H9 (cell line): ENCODE measurements around the gene MACROH2A1. TPM values are rescaled to one million over a fixed set of nuclear protein-coding genes. Genes with fewer than 3 reads are reported as not detected.
A peak's percentile ranks its signal among the peaks of the same experiment; 100 is the strongest.

Experiments
- DNase-seq: peaks from one replicate; pipeline ENCODE4 v3.0.0-alpha.2; 2017
- H2AFZ ChIP-seq: one replicate; pipeline ENCODE4 v1.6.1; 2013; ENCODE audit warnings: mild to moderate bottlenecking, low read length, control low read depth, moderate library complexity
- H2AK5ac ChIP-seq: 2 replicates; pipeline ENCODE4 v1.6.1; 2013; ENCODE audit warnings: low read length, control low read depth, mixed read lengths; ENCODE audit not compliant: insufficient read length
- H2BK120ac ChIP-seq: one replicate; pipeline ENCODE4 v1.6.1; 2013; ENCODE audit warnings: low read depth, mild to moderate bottlenecking, low read length, control low read depth, inconsistent platforms; ENCODE audit not compliant: poor library complexity, severe bottlenecking
- H2BK12ac ChIP-seq: 2 replicates; pipeline ENCODE4 v1.6.1; 2013; ENCODE audit warnings: low read length, control low read depth, mixed read lengths, low read depth; ENCODE audit not compliant: insufficient read length
- H2BK15ac ChIP-seq: 2 replicates; pipeline ENCODE4 v1.6.1; 2013; ENCODE audit warnings: low read depth, low read length, control low read depth
- H2BK20ac ChIP-seq: one replicate; pipeline ENCODE4 v1.6.1; 2013; ENCODE audit warnings: low read depth, mild to moderate bottlenecking, low read length, control low read depth, inconsistent platforms; ENCODE audit not compliant: poor library complexity, severe bottlenecking
- H2BK5ac ChIP-seq: 2 replicates; pipeline ENCODE4 v1.6.1; 2013; ENCODE audit warnings: low read length, control low read depth, mixed read lengths; ENCODE audit not compliant: insufficient read length
- H3K14ac ChIP-seq: 2 replicates; pipeline ENCODE4 v1.6.1; 2013; ENCODE audit warnings: low read length, control low read depth; ENCODE audit not compliant: insufficient read depth
- H3K18ac ChIP-seq: 2 replicates; pipeline ENCODE4 v1.6.1; 2013; ENCODE audit warnings: low read depth, mild to moderate bottlenecking, mixed read lengths, low read length, control low read depth; ENCODE audit not compliant: insufficient read length
- H3K23ac ChIP-seq: 2 replicates; pipeline ENCODE4 v1.6.1; 2013; ENCODE audit warnings: low read length, control low read depth, mixed read lengths, low read depth; ENCODE audit not compliant: insufficient read length
- H3K23me2 ChIP-seq: 2 replicates; pipeline ENCODE4 v1.6.1; 2013; ENCODE audit warnings: low read depth, mild to moderate bottlenecking, mixed read lengths, low read length, control low read depth; ENCODE audit not compliant: insufficient read length, poor library complexity, severe bottlenecking
- H3K27ac ChIP-seq: 2 replicates; pipeline ENCODE4 v1.5.1; 2013; ENCODE audit warnings: low read length, control low read depth, mixed read lengths, low read depth; ENCODE audit not compliant: insufficient read length
- H3K27me3 ChIP-seq: 2 replicates; pipeline ENCODE4 v1.6.1; 2013; ENCODE audit warnings: low read length, control low read depth, inconsistent platforms; ENCODE audit not compliant: insufficient read depth
- H3K4ac ChIP-seq: 2 replicates; pipeline ENCODE4 v1.6.1; 2013; ENCODE audit warnings: low read depth, mild to moderate bottlenecking, control low read depth, inconsistent platforms, low read length, moderate library complexity
- H3K4me1 ChIP-seq: 2 replicates; pipeline ENCODE4 v1.6.1; 2013; ENCODE audit warnings: low read length, control low read depth, inconsistent platforms; ENCODE audit not compliant: insufficient read depth
- H3K4me2 ChIP-seq: 2 replicates; pipeline ENCODE4 v1.6.1; 2013; ENCODE audit warnings: low read length, control low read depth, mixed read lengths; ENCODE audit not compliant: insufficient read length, insufficient read depth
- H3K56ac ChIP-seq: 2 replicates; pipeline ENCODE4 v1.6.1; 2013; ENCODE audit warnings: low read depth, mild to moderate bottlenecking, mixed read lengths, low read length, control low read depth; ENCODE audit not compliant: insufficient read length
- H3K79me1 ChIP-seq: 2 replicates; pipeline ENCODE4 v1.6.1; 2013; ENCODE audit warnings: low read depth, mild to moderate bottlenecking, moderate library complexity, low read length, control low read depth, inconsistent platforms; ENCODE audit not compliant: insufficient read depth, poor library complexity, severe bottlenecking
- H3K79me2 ChIP-seq: 2 replicates; pipeline ENCODE4 v1.6.1; 2013; ENCODE audit warnings: low read length, control low read depth, inconsistent platforms; ENCODE audit not compliant: insufficient read depth
- H3K9ac ChIP-seq: 2 replicates; pipeline ENCODE4 v1.6.1; 2013; ENCODE audit warnings: low read length, control low read depth, mixed read lengths; ENCODE audit not compliant: insufficient read length; ENCODE audit errors: extremely low read depth
- H3K9me3 ChIP-seq: one replicate; pipeline ENCODE4 v1.6.1; 2013; ENCODE audit warnings: low read depth, low read length, inconsistent platforms; ENCODE audit not compliant: control insufficient read depth
- H3T11ph ChIP-seq: one replicate; pipeline ENCODE4 v1.6.1; 2013; ENCODE audit warnings: mild to moderate bottlenecking, low read length, control low read depth, inconsistent platforms
- H4K20me1 ChIP-seq: one replicate; pipeline ENCODE4 v1.6.1; 2013; ENCODE audit not compliant: control insufficient read depth, insufficient read length, insufficient read depth
- H4K5ac ChIP-seq: 2 replicates; pipeline ENCODE4 v1.6.1; 2013; ENCODE audit warnings: low read depth, mild to moderate bottlenecking, mixed read lengths, low read length, control low read depth; ENCODE audit not compliant: insufficient read length
- H4K8ac ChIP-seq: replicated peaks from 2 replicates; pipeline ENCODE4 v1.6.1; 2013; ENCODE audit warnings: low read length, control low read depth, mixed read lengths, low read depth; ENCODE audit not compliant: insufficient read length
- H4K91ac ChIP-seq: 2 replicates; pipeline ENCODE4 v1.6.1; 2013; ENCODE audit warnings: low read depth, mild to moderate bottlenecking, moderate library complexity, mixed read lengths, low read length, control low read depth; ENCODE audit not compliant: insufficient read length
- H3K27ac Mint-ChIP-seq, 3 experiments: 2 replicates in 2 of 3; 3 replicates in 1 of 3; pipeline ENCODE4 v1.8.0; 2020 to 2021; ENCODE audit warnings: mixed read lengths in 3 of 3, mild to moderate bottlenecking in 1 of 3, moderate library complexity in 1 of 3
- H3K27me3 Mint-ChIP-seq: 2 replicates; pipeline ENCODE4 v1.8.0; 2021; ENCODE audit warnings: low read depth, mild to moderate bottlenecking, moderate library complexity, mixed read lengths
- H3K36me3 Mint-ChIP-seq, 3 experiments: 2 replicates in 2 of 3; 3 replicates in 1 of 3; pipeline ENCODE4 v1.8.0; 2020 to 2021; ENCODE audit warnings: low read depth in 3 of 3, mixed read lengths in 3 of 3; ENCODE audit not compliant: insufficient read depth in 1 of 3
- H3K4me1 Mint-ChIP-seq, 2 experiments: 2 replicates each; pipeline ENCODE4 v1.8.0; 2020; ENCODE audit warnings: mixed read lengths in 2 of 2
- H3K4me3 Mint-ChIP-seq, 2 experiments: 2 replicates in 1 of 2; 3 replicates in 1 of 2; pipeline ENCODE4 v1.8.0; 2020 to 2021; ENCODE audit warnings: mild to moderate bottlenecking in 2 of 2, mixed read lengths in 2 of 2, moderate library complexity in 1 of 2
- H3K9me3 Mint-ChIP-seq, 2 experiments: 2 replicates in 1 of 2; 3 replicates in 1 of 2; pipeline ENCODE4 v1.8.0; 2020; ENCODE audit warnings: mild to moderate bottlenecking in 2 of 2, mixed read lengths in 2 of 2, moderate library complexity in 1 of 2
- WGBS: extraction: QIAGEN DNeasy Blood & Tissue Kit; methylation state at CpG from one replicate; pipeline ENCODE4 v1.1.7; 2013; ENCODE audit warnings: missing lambda C conversion rate, low lambda C conversion rate, mixed read lengths; ENCODE audit not compliant: insufficient read length; ENCODE audit errors: extremely low coverage; 5-methylcytosine and 5-hydroxymethylcytosine counted together
- total RNA-seq: library from RNA; stranded (reverse); gene quantifications from 2 replicates; pipeline ENCODE4 v1.2.1, GENCODE V29; 2021
- TF ChIP-seq, protein P1 (sequence below): fragments of 200-600 bp; sonication (generic); conservative IDR thresholded peaks from 3 replicates; pipeline ENCODE4 v1.8.0; 2021; ENCODE audit warnings: antibody characterized with exemption, mild to moderate bottlenecking

The MACROH2A1 gene
- total RNA-seq, 1 experiment from 2014 or later, result 111 TPM

DNA sequence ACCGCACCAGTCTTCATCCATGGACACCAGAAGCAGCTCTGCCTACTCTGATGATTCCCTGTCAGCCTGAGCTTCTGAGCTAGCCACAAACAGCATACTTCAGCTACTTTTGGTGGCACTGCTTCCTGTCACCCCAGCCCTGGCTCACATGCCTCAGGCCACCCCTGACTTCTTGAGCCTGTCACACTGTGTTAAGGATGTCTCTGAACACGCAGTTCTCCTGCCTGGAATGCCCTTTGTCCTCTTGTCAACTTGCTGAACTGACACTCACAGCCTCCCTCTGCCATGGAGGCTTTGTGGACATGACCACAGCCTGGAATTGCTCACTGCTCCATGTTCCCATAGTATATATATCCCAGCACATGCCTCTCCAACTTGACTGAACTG is 7.2 kb downstream of the MACROH2A1 start:
- no peak for DNase-seq
- H3T11ph ChIP-seq, result no peak overlapping the region
- no peaks in the 10 kb centered on the region for H3K23me2 ChIP-seq
- H3K4ac ChIP-seq, result no peak overlapping the region
- H2BK15ac ChIP-seq, result no peak overlapping the region
- no peak overlapping the region for H3K23ac ChIP-seq
- no peaks in the 10 kb centered on the region for H3K27me3 ChIP-seq
- H3K9me3 ChIP-seq, result no peaks in the 10 kb centered on the region
- Mint-ChIP-seq H3K9me3 (no peaks in the 10 kb centered on the region), H3K4me3 (no peak overlapping the region), H3K27ac (peak overlapping the region in 2 of 3 experiments; percentile 24 to 61; a peak in 3 of 7 replicates), H3K27me3 (peaks cover 28% of the 10 kb centered on the region), H3K4me1 (peaks cover 6 to 21% of the 10 kb centered on the region in 2 experiments; a peak in 3 of 4 replicates), H3K36me3 (peaks cover 12 to 40% (median 14%) of the 10 kb centered on the region in 3 experiments; a peak in 6 of 7 replicates)
- H2BK20ac ChIP-seq, result no peak overlapping the region
- WGBS, result no CpG with 5 or more reads among the region's 2 CpGs
- TF ChIP-seq, protein P1, sequence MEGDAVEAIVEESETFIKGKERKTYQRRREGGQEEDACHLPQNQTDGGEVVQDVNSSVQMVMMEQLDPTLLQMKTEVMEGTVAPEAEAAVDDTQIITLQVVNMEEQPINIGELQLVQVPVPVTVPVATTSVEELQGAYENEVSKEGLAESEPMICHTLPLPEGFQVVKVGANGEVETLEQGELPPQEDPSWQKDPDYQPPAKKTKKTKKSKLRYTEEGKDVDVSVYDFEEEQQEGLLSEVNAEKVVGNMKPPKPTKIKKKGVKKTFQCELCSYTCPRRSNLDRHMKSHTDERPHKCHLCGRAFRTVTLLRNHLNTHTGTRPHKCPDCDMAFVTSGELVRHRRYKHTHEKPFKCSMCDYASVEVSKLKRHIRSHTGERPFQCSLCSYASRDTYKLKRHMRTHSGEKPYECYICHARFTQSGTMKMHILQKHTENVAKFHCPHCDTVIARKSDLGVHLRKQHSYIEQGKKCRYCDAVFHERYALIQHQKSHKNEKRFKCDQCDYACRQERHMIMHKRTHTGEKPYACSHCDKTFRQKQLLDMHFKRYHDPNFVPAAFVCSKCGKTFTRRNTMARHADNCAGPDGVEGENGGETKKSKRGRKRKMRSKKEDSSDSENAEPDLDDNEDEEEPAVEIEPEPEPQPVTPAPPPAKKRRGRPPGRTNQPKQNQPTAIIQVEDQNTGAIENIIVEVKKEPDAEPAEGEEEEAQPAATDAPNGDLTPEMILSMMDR, result no peak
- no peaks in the 10 kb centered on the region for H3K4me1 ChIP-seq
- H3K9ac ChIP-seq, result no peak overlapping the region
- H2BK120ac ChIP-seq, result no peak overlapping the region
- H3K79me1 ChIP-seq, result peaks cover 5% of the 10 kb centered on the region
- H2BK5ac ChIP-seq, result no peak overlapping the region
- H3K4me2 ChIP-seq, result no peak overlapping the region
- H3K14ac ChIP-seq, result no peak overlapping the region
- H4K8ac ChIP-seq, result no peak overlapping the region
- no peak overlapping the region for H2BK12ac ChIP-seq
- H2AK5ac ChIP-seq, result no peak overlapping the region
- H4K5ac ChIP-seq, result no peak overlapping the region
- H2AFZ ChIP-seq, result no peak overlapping the region
- H3K18ac ChIP-seq, result no peak overlapping the region
- no peak overlapping the region for H3K56ac ChIP-seq
- H3K79me2 ChIP-seq, result peaks cover 16% of the 10 kb centered on the region; the same call in 1 of the 2 replicates
- no peak overlapping the region for H4K91ac ChIP-seq
- H3K27ac ChIP-seq, result no peak overlapping the region
- H4K20me1 ChIP-seq, result no peaks in the 10 kb centered on the region
